ENCODE measurements around the gene MXI1.

DNA sequence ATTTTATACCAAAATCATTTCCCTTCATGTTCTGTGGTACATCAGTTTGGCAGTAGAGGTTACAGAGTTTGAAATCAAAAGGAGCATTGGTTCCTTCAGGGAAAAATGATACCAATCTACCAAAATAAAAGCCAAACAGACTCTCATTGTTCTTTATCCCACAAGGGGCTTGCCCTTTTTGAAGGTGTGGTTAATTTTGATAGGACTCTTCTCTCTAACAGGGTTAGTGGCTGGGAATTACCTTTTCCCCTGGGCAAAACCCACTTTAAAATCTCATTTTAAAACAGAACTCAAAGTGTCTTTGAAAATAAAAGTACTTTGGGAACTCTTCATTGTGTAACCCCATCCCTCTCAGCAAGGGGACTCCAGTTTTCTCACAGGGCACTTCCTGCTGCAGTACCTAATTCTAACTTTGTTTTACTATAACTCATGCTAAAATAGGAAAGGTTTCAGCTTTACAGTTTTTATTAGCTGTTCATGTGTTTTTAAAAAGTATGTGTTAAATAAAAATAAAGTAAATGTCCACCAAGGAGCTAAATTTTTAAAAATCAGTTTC is 66.7 kb downstream of the MXI1 start:
- TF ChIP-seq, protein P1, sequence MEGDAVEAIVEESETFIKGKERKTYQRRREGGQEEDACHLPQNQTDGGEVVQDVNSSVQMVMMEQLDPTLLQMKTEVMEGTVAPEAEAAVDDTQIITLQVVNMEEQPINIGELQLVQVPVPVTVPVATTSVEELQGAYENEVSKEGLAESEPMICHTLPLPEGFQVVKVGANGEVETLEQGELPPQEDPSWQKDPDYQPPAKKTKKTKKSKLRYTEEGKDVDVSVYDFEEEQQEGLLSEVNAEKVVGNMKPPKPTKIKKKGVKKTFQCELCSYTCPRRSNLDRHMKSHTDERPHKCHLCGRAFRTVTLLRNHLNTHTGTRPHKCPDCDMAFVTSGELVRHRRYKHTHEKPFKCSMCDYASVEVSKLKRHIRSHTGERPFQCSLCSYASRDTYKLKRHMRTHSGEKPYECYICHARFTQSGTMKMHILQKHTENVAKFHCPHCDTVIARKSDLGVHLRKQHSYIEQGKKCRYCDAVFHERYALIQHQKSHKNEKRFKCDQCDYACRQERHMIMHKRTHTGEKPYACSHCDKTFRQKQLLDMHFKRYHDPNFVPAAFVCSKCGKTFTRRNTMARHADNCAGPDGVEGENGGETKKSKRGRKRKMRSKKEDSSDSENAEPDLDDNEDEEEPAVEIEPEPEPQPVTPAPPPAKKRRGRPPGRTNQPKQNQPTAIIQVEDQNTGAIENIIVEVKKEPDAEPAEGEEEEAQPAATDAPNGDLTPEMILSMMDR (IDR thresholded peaks at IDR 0.05), result no peak
- TF ChIP-seq POLR2A (IDR thresholded peaks at IDR 0.05), result no peak
